Liver (tissue), 3 donors: Measurements from ENCODE around the gene RBM27.
"Not testable (repeated sequence)": the region's sequence is repeated elsewhere in the genome, so short reads cannot be mapped to it uniquely, and the experiment has no call there.

Experiments
- ATF3 ChIP-seq: IDR thresholded peaks from 2 replicates; pipeline ENCODE4 v1.6.1; 2016; ENCODE audit warnings: antibody characterized with exemption
- CTCF ChIP-seq: fragments of 150-350 bp; IDR thresholded peaks from 2 replicates; pipeline ENCODE4 v1.5.1; 2017; ENCODE audit warnings: improper control_type of control experiment, low read depth, low read length; ENCODE audit not compliant: missing input control
- JUND ChIP-seq, 2 donors: IDR thresholded peaks; 2 replicates each; pipeline ENCODE4 v1.6.1; 2016; ENCODE audit warnings: antibody characterized with exemption in 2 of 2
- TAF1 ChIP-seq: conservative IDR thresholded peaks from 2 replicates; pipeline ENCODE4 v1.6.1; 2016; ENCODE audit warnings: antibody characterized with exemption, mild to moderate bottlenecking
- donor health status: healthy.
- donor health status: healthy.

DNA sequence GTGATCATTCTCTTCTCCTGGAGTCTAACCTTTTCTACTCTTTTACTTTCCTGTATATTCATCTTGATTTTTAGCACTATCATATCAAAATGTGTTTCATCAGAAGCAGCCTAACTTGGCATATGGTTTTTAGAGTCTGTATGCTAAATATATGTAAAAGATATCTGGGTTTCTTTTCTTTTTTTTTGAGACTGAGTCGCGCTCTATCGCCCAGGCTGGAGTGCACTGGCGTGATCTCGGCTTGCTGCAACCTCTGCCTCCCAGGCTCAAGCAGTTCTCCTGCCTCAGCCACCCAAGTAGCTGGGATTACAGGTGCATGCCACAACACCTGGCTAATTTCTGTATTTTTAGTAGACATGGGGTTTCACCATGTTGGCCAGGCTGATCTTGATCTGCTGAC lies 11.5 kb downstream of the RBM27 start:
- not testable (repeated sequence) for TF ChIP-seq CTCF; JUND (IDR thresholded peaks at IDR 0.05); ATF3; TAF1
